Esophagus squamous epithelium (tissue), 4 donors: Measurements from ENCODE around the gene C10orf71.

ENCODE experiments used
- CTCF ChIP-seq, 6 experiments: fragments of 450-650 bp in 4 of 6; fragments of 200-600 bp in 2 of 6; sonication (generic) in 2 of 6; IDR thresholded peaks; one replicate each; pipeline ENCODE4 v1.5.1; 2016 to 2019; ENCODE audit warnings: antibody characterized with exemption in 6 of 6, mild to moderate bottlenecking in 4 of 6, moderate library complexity in 4 of 6
- POLR2A ChIP-seq, 4 donors: fragments of 450-650 bp; IDR thresholded peaks; one replicate each; pipeline ENCODE4 v1.6.1; 2017; ENCODE audit warnings: antibody characterized with exemption in 4 of 4, mild to moderate bottlenecking in 4 of 4, moderate library complexity in 3 of 4

GRCh38 chr10:49325131-49325915 lies 26.4 kb downstream of the C10orf71 start:
- no peak for TF ChIP-seq CTCF (IDR thresholded peaks at IDR 0.05)
- no peak for TF ChIP-seq POLR2A (IDR thresholded peaks at IDR 0.05)
